ENCODE data around the gene MLLT1. TPM values are rescaled to one million over a fixed set of nuclear protein-coding genes. Genes with fewer than 3 reads are reported as not detected.

MLLT1 gene
- total RNA-seq, 1 donor from 2014 or later = 68.3 TPM

GRCh38 chr19:6259312-6259861 lies 20.4 kb downstream of the MLLT1 start:
- no peak for DNase-seq (ENCODE audit: low spot score)

- DNase-seq (ENCODE audit: low spot score) = no peak
These were observed 20.9 kb downstream of the MLLT1 start for GRCh38 chr19:6258812-6259311.

- no peak for DNase-seq (ENCODE audit: low spot score)
These were observed 25.6 kb downstream of the MLLT1 start for GRCh38 chr19:6253954-6254733.

- DNase-seq (ENCODE audit: low spot score) = no peak
These were observed 27.7 kb downstream of the MLLT1 start for GRCh38 chr19:6252066-6252465.

- DNase-seq (ENCODE audit: low spot score) = no peak
These were observed 28.9 kb downstream of the MLLT1 start for GRCh38 chr19:6250909-6251308.

- no peak for DNase-seq (ENCODE audit: low spot score)
These were observed 29.7 kb downstream of the MLLT1 start for GRCh38 chr19:6250024-6250615.

- DNase-seq (ENCODE audit: low spot score) = no peak
These were observed 30.5 kb downstream of the MLLT1 start for GRCh38 chr19:6249296-6249695.

- DNase-seq (ENCODE audit: low spot score) = no peak
These were observed 30.9 kb downstream of the MLLT1 start for GRCh38 chr19:6248844-6249243.

- no peak for DNase-seq (ENCODE audit: low spot score)
These were observed 31.4 kb downstream of the MLLT1 start for GRCh38 chr19:6248341-6248740.

- no peak for DNase-seq (ENCODE audit: low spot score)
These were observed 32.8 kb downstream of the MLLT1 start for GRCh38 chr19:6247007-6247288.

GRCh38 chr19:6246174-6247006 lies 33.4 kb downstream of the MLLT1 start:
- DNase-seq (ENCODE audit: low spot score) = no peak

GRCh38 chr19:6242677-6243076 lies 37.1 kb downstream of the MLLT1 start:
- DNase-seq (ENCODE audit: low spot score) = no peak

- no peak for DNase-seq (ENCODE audit: low spot score)
These were observed 37.9 kb downstream of the MLLT1 start for GRCh38 chr19:6241680-6242377.

GRCh38 chr19:6241056-6241455 lies 38.7 kb downstream of the MLLT1 start:
- no peak for DNase-seq (ENCODE audit: low spot score)

- no peak for DNase-seq (ENCODE audit: low spot score)
These were observed 39.7 kb downstream of the MLLT1 start for GRCh38 chr19:6239871-6240676.

GRCh38 chr19:6239401-6239844 lies 40.4 kb downstream of the MLLT1 start:
- no peak for DNase-seq (ENCODE audit: low spot score)

- no peak for DNase-seq (ENCODE audit: low spot score)
These were observed 41.0 kb downstream of the MLLT1 start for GRCh38 chr19:6238643-6239281.

GRCh38 chr19:6238256-6238642 lies 41.5 kb downstream of the MLLT1 start:
- DNase-seq (ENCODE audit: low spot score) = no peak

- peak; percentile 90 for DNase-seq (ENCODE audit: low spot score)
These were observed 43.2 kb downstream of the MLLT1 start for GRCh38 chr19:6236310-6237291.

Data from ureter (tissue), 1 donor.